ENCODE measurements around the gene UBE2V1.

- TF ChIP-seq SP1 (IDR thresholded peaks at IDR 0.05) (no peak), PKNOX1 (IDR thresholded peaks at IDR 0.05) (no peak), BHLHE40 (IDR thresholded peaks at IDR 0.05; ENCODE audit: borderline replicate concordance) (no peak), FOXA1 (IDR thresholded peaks at IDR 0.05) (no peak)
These were observed 20.1 kb upstream of the UBE2V1 start for GRCh38 chr20:50133041-50133440.
